ENCODE results near the gene PIGQ. TPM values are rescaled to one million over a fixed set of nuclear protein-coding genes. Genes with fewer than 3 reads are reported as not detected.

PIGQ gene
- total RNA-seq, 1 experiment from 2014 or later: 45.6 TPM

GRCh38 chr16:575354-576196 is 5.8 kb downstream of the PIGQ start:
- peaks cover 13% of the 10 kb centered on the region for H3K36me3 Mint-ChIP-seq (ENCODE audit: insufficient read depth, unreplicated experiment)
- no peaks in the 10 kb centered on the region for H3K27me3 Mint-ChIP-seq (ENCODE audit: insufficient read depth, unreplicated experiment)
- peaks cover 8% of the 10 kb centered on the region for H3K4me1 Mint-ChIP-seq (ENCODE audit: insufficient read depth, unreplicated experiment)
- no peaks in the 10 kb centered on the region for H3K9me3 Mint-ChIP-seq (ENCODE audit: unreplicated experiment)
- no peak overlapping the region for H3K27ac Mint-ChIP-seq (ENCODE audit: low read depth, unreplicated experiment)
- DNase-seq (ENCODE audit: unreplicated experiment): no peak
- ChIA-PET CTCF (interaction anchor here (1.0 kb wide), 1 partner anchor 10 kb away, joined by 4 read pairs; no protein-coding TSS in a partner anchor), POLR2A (interaction anchor here (0.9 kb wide), 1 partner anchor 12 kb away, joined by 3 read pairs; no protein-coding TSS in a partner anchor)
- TF ChIP-seq, protein P1, sequence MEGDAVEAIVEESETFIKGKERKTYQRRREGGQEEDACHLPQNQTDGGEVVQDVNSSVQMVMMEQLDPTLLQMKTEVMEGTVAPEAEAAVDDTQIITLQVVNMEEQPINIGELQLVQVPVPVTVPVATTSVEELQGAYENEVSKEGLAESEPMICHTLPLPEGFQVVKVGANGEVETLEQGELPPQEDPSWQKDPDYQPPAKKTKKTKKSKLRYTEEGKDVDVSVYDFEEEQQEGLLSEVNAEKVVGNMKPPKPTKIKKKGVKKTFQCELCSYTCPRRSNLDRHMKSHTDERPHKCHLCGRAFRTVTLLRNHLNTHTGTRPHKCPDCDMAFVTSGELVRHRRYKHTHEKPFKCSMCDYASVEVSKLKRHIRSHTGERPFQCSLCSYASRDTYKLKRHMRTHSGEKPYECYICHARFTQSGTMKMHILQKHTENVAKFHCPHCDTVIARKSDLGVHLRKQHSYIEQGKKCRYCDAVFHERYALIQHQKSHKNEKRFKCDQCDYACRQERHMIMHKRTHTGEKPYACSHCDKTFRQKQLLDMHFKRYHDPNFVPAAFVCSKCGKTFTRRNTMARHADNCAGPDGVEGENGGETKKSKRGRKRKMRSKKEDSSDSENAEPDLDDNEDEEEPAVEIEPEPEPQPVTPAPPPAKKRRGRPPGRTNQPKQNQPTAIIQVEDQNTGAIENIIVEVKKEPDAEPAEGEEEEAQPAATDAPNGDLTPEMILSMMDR (IDR thresholded peaks at IDR 0.05; ENCODE audit: unreplicated experiment): no peak
- H3K4me3 Mint-ChIP-seq (ENCODE audit: unreplicated experiment): no peak overlapping the region
- BruUV-seq (replicated peaks): no TSS peak
- intact Hi-C loops (cut with micrococcal nuclease): no loop called here

DNA sequence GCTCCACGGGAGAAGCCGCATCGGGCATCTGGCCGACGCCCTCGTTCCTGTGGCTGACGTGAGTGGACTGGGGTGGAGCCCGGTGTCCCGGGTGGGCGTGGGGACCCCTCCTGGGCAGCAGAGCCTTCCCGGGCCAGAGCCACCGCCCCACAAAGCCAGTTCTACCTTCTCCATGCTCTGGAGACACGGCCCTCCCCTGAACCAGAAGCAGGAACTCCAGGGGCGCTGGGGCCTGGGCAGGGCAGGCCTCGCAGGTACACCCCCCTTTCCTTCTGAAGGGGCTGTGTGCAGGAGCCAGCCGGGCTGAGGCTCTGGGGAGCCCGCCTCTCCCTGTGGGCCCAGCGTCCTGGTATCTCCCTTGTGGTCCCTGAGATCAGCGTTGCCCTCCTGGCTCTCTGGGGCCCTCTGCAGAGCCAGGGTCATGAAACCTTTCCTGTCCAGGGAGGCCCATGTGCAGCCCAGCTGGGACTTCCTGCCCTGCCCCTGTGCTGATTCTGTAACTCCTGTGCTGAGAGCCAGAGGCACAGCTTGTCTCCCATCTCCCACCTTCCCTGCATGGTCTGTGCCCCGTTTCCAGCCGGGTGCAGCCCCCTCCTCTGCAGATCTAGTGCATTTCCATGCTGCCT is 6.5 kb downstream of the PIGQ start:
- ChIA-PET POLR2A (interaction anchor here (1.2 kb wide), 1 partner anchor 11 kb away, joined by 6 read pairs; no protein-coding TSS in a partner anchor), CTCF (interaction anchor here (0.6 to 1.0 kb wide), 3 partner anchors 9 to 92 kb away, joined by 3 to 4 read pairs (median 3); partner anchors contain the start of gene RHOT2)
- BruUV-seq (replicated peaks): no TSS peak
- H3K36me3 Mint-ChIP-seq (ENCODE audit: insufficient read depth, unreplicated experiment): peaks cover 13% of the 10 kb centered on the region
- intact Hi-C loops (cut with micrococcal nuclease): no loop called here
- no peaks in the 10 kb centered on the region for H3K9me3 Mint-ChIP-seq (ENCODE audit: unreplicated experiment)
- TF ChIP-seq, protein P1 (IDR thresholded peaks at IDR 0.05; ENCODE audit: unreplicated experiment): no peak
- no peaks in the 10 kb centered on the region for H3K27me3 Mint-ChIP-seq (ENCODE audit: insufficient read depth, unreplicated experiment)
- H3K27ac Mint-ChIP-seq (ENCODE audit: low read depth, unreplicated experiment): no peak overlapping the region
- peaks cover 1% of the 10 kb centered on the region for H3K4me1 Mint-ChIP-seq (ENCODE audit: insufficient read depth, unreplicated experiment)
- H3K4me3 Mint-ChIP-seq (ENCODE audit: unreplicated experiment): no peak overlapping the region
- no peak for DNase-seq (ENCODE audit: unreplicated experiment)

DNA sequence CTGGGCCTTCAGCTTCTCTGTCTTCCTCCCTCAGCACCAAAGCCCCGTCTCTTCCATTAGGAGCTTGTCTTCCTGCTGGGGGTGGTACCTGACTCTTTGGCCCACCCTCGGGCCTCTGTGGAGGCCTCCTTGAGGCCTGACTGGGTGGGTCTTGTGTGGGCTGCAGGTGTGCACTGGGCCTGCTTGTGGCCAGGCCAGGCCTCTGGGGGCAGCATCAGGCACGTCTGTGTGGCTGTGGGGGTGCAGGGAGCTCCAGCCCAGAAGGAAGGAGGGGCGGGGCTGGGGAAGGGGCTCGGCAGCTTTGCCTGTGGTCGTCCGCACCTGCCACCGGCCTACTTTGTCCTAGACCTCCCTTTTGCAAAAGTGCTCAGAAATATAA is 7.0 kb downstream of the PIGQ start:
- Mint-ChIP-seq H3K27ac (ENCODE audit: low read depth, unreplicated experiment) (no peak overlapping the region), H3K9me3 (ENCODE audit: unreplicated experiment) (no peaks in the 10 kb centered on the region), H3K36me3 (ENCODE audit: insufficient read depth, unreplicated experiment) (peaks cover 13% of the 10 kb centered on the region), H3K27me3 (ENCODE audit: insufficient read depth, unreplicated experiment) (no peaks in the 10 kb centered on the region), H3K4me3 (ENCODE audit: unreplicated experiment) (no peak overlapping the region), H3K4me1 (ENCODE audit: insufficient read depth, unreplicated experiment) (no peaks in the 10 kb centered on the region)
- intact Hi-C loops (cut with micrococcal nuclease): no loop called here
- TF ChIP-seq, protein P1 (IDR thresholded peaks at IDR 0.05; ENCODE audit: unreplicated experiment): no peak
- POLR2A ChIA-PET: interaction anchor here (1.2 kb wide), 1 partner anchor 10 kb away, joined by 6 read pairs; no protein-coding TSS in a partner anchor
- no peak for DNase-seq (ENCODE audit: unreplicated experiment)
- no TSS peak for BruUV-seq (replicated peaks)
- CTCF ChIA-PET: interaction anchor here (0.6 to 0.8 kb wide), 2 partner anchors 91 to 177 kb away, joined by 3 read pairs; partner anchors contain the start of gene RHOT2

DNA sequence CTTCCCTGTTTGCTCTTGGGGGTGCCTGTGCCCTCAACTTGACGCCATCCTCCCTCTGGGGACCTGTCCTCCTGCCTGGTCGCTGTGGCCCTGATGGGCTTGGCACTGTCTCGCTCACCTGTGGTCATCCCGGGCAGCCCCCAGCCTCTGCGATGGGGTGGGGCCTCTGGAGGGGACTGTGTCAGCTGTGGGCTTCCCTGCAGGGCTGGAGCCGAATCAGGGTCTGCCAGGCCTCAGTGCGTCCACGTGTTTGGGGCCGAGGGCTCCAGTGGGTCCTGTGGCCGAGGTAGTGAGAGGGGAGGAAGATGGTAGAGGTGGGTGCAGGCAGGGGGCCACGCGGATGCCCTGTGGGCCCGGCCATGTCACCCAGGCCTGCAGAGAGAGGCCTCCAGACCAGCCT is 8.0 kb downstream of the PIGQ start:
- BruUV-seq (replicated peaks): no TSS peak
- no peak overlapping the region for H3K27ac Mint-ChIP-seq (ENCODE audit: low read depth, unreplicated experiment)
- no peaks in the 10 kb centered on the region for H3K27me3 Mint-ChIP-seq (ENCODE audit: insufficient read depth, unreplicated experiment)
- intact Hi-C loops (cut with micrococcal nuclease): no loop called here
- no peak overlapping the region for H3K4me3 Mint-ChIP-seq (ENCODE audit: unreplicated experiment)
- TF ChIP-seq, protein P1 (IDR thresholded peaks at IDR 0.05; ENCODE audit: unreplicated experiment): no peak
- no peak for DNase-seq (ENCODE audit: unreplicated experiment)
- ChIA-PET CTCF (interaction anchor here (0.5 to 1.7 kb wide), 4 partner anchors 45 to 103 kb away, joined by 3 to 7 read pairs (median 3); partner anchors contain the start of gene RHOT2), POLR2A (interaction anchor here (0.6 kb wide), 2 partner anchors 9 to 32 kb away, joined by 3 read pairs; no protein-coding TSS in a partner anchor)
- peaks cover 13% of the 10 kb centered on the region for H3K36me3 Mint-ChIP-seq (ENCODE audit: insufficient read depth, unreplicated experiment)
- H3K4me1 Mint-ChIP-seq (ENCODE audit: insufficient read depth, unreplicated experiment): no peaks in the 10 kb centered on the region
- H3K9me3 Mint-ChIP-seq (ENCODE audit: unreplicated experiment): no peaks in the 10 kb centered on the region
